Measurements from ENCODE around the gene NTM. TPM values are rescaled to one million over a fixed set of nuclear protein-coding genes. Genes with fewer than 3 reads are reported as not detected.

NTM gene
- total and polyA plus RNA-seq, 12 donors = 0.43 to 3.0 (median 1.3) TPM

DNA sequence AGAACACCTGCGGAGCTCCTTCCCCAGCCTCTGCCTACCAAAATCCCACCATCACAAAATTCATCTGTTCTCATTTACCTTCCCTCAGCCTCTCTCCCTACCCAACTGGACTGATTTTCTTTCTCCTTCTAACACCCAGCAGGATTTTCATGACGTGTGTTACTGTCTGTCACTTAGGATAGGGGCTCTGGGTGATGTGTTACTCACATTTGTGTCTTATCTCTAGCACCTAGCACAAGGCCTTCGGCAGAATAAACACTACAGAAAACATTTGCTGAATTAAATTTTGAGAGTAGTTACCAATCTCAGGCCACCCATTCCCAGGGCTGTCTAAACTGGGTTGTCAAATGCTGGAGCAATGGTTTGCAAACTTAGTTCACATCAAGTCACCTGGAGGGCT, 88.0 kb downstream of the NTM start:
- H3K9me3 ChIP-seq = no peaks in the 10 kb centered on the region
- no peaks in the 10 kb centered on the region for H3K36me3 ChIP-seq
- DNase-seq (no peak), ATAC-seq (no peak)
- TF ChIP-seq, protein P1, sequence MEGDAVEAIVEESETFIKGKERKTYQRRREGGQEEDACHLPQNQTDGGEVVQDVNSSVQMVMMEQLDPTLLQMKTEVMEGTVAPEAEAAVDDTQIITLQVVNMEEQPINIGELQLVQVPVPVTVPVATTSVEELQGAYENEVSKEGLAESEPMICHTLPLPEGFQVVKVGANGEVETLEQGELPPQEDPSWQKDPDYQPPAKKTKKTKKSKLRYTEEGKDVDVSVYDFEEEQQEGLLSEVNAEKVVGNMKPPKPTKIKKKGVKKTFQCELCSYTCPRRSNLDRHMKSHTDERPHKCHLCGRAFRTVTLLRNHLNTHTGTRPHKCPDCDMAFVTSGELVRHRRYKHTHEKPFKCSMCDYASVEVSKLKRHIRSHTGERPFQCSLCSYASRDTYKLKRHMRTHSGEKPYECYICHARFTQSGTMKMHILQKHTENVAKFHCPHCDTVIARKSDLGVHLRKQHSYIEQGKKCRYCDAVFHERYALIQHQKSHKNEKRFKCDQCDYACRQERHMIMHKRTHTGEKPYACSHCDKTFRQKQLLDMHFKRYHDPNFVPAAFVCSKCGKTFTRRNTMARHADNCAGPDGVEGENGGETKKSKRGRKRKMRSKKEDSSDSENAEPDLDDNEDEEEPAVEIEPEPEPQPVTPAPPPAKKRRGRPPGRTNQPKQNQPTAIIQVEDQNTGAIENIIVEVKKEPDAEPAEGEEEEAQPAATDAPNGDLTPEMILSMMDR (IDR thresholded peaks at IDR 0.05) = no peak
- WGBS, 2 donors = 54 to 55% methylated on average over 3 of the region's 3 CpGs
- intact Hi-C loops (cut with DNase I) = no loop called here
- H3K4me3 ChIP-seq = no peak overlapping the region
- H3K27me3 ChIP-seq = peaks cover 0 to 20% (median 5%) of the 10 kb centered on the region in 7 donors
- peaks cover 0 to 7% (median 4%) of the 10 kb centered on the region in 9 donors for H3K4me1 ChIP-seq
- H3K27ac ChIP-seq = no peak overlapping the region

DNA sequence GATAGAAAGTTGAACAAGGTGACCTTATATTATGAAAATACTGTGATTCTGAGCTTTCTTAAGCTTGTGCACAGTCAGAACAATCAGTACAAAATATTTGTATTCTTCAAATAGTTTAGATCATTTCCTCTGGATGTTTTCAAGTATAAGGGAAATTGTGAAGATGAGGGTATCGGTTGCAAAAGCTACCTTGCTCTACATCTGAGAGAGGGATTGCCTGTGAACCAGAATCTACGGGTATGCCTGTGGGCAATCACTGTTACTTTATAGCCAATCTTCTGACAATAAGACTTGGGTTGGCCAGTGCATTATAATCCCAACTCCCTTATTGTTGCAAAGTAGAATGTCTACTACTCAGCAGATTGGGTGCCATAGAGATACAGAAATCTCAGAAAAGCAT, 90.5 kb downstream of the NTM start:
- H3K27ac ChIP-seq = no peak overlapping the region
- TF ChIP-seq, protein P1 (IDR thresholded peaks at IDR 0.05) = no peak
- peaks cover 0 to 7% (median 4%) of the 10 kb centered on the region in 9 donors for H3K4me1 ChIP-seq
- WGBS, 2 donors = 93 to 96% methylated on average over 2 of the region's 2 CpGs
- ATAC-seq (no peak), DNase-seq (no peak)
- H3K27me3 ChIP-seq = peaks cover 0 to 38% (median 26%) of the 10 kb centered on the region in 7 donors
- no peaks in the 10 kb centered on the region for H3K36me3 ChIP-seq
- intact Hi-C loops (cut with DNase I) = no loop called here
- no peak overlapping the region for H3K4me3 ChIP-seq
- no peaks in the 10 kb centered on the region for H3K9me3 ChIP-seq

DNA sequence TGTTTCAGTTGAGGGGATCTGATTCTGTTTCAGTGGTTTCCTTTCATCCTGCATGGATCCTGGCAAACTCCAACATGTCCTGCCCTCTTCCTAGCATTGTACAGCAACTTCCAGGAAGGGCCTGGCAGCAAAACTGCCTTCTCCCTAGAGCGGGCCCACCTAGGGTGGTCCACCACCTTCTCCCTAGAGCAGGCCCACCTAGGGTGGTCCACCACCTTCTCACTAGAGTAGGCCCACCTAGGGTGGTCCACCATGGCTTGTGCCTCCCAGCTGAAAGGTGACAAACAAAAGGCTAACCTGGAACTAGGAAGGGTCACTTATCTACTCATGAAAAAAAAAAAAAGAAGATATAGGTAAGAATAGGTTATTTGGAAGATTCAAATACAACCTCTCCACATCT, 92.2 kb downstream of the NTM start:
- ATAC-seq = no peak
- intact Hi-C loops (cut with DNase I) = no loop called here
- Histone ChIP-seq H3K4me3 (no peak overlapping the region), H3K9me3 (no peaks in the 10 kb centered on the region), H3K36me3 (no peaks in the 10 kb centered on the region), H3K27ac (no peak overlapping the region), H3K27me3 (peaks cover 0 to 43% (median 28%) of the 10 kb centered on the region in 7 donors), H3K4me1 (no peaks in the 10 kb centered on the region)
- WGBS, 2 donors = 76 to 84% methylated on average over 1 of the region's 1 CpG
- DNase-seq = no peak
- TF ChIP-seq, protein P1 (IDR thresholded peaks at IDR 0.05) = no peak

DNA sequence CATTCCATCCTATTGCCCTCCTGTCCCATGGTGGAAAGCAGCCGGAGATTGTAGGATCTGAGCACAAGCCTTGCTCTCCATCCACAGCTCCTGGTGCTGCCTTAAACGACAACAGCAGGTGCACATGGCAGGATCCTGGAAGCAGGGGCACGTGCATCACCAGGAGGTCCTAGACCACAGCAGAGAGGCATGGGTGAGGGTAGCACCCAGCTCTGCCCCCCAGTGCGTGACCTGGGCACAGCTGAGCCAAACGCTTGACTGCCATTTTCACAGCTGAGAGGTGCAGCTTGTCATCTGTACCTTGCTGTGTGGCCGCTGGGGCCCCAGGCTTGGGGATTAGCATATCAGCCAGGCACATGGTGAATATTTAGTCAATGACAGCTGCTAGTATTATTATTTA, 92.7 kb downstream of the NTM start:
- Histone ChIP-seq H3K9me3 (no peaks in the 10 kb centered on the region), H3K4me3 (no peak overlapping the region), H3K36me3 (no peaks in the 10 kb centered on the region), H3K4me1 (peaks cover 0 to 5% (median 0%) of the 10 kb centered on the region in 9 donors), H3K27ac (no peak overlapping the region), H3K27me3 (peaks cover 0 to 49% (median 28%) of the 10 kb centered on the region in 7 donors)
- DNase-seq = no peak
- intact Hi-C loops (cut with DNase I) = no loop called here
- ATAC-seq = no peak
- TF ChIP-seq, protein P1 (IDR thresholded peaks at IDR 0.05) = no peak
- 81 to 89% methylated on average over 6 of the region's 6 CpGs for WGBS, 2 donors
